Epithelial cell of prostate (primary cell): Measurements from ENCODE around the gene PDE4B.
"Not testable (repeated sequence)": the region's sequence is repeated elsewhere in the genome, so short reads cannot be mapped to it uniquely, and the experiment has no call there.

ENCODE experiments used
- DNase-seq: peaks from one replicate; pipeline ENCODE4 v3.0.0-alpha.2; 2011; ENCODE audit warnings: low read depth, low spot score
- H3K27ac ChIP-seq: fragments of 450-650 bp; 2 replicates; pipeline ENCODE4 v1.5.1; 2017; ENCODE audit warnings: mild to moderate bottlenecking

PDE4B gene

DNA sequence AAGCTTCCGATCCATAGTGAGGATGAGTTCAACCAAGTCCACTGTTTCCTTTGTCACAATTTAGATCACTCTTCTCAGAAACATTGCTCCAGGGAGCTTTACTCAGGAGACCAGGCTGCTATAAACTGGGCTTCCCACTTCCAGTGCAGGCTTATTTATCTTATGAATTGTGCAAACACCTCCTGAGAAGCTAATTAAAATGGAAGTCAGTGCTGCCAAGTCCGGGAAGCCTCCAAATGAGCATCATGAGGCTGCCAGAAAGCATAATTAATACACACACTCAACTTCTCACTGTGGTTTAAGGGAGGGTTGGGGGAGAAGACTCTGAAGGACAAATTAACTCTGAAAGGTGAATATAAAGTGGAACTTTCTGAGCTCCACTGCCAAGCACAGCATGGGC, 596.2 kb downstream of the PDE4B start:
- no peak overlapping the region for H3K27ac ChIP-seq
- DNase-seq, result no peak

- H3K27ac ChIP-seq, result no peak overlapping the region
Observed at GRCh38 chr1:66393586-66394287, 601.0 kb downstream of the PDE4B start.

GRCh38 chr1:66394603-66395002, 601.9 kb downstream of the PDE4B start:
- no peak for DNase-seq
- H3K27ac ChIP-seq, result no peak overlapping the region

More at GRCh38 chr1:66393586-66394287, 601.0 kb downstream of the PDE4B start:
- no peak for DNase-seq

DNA sequence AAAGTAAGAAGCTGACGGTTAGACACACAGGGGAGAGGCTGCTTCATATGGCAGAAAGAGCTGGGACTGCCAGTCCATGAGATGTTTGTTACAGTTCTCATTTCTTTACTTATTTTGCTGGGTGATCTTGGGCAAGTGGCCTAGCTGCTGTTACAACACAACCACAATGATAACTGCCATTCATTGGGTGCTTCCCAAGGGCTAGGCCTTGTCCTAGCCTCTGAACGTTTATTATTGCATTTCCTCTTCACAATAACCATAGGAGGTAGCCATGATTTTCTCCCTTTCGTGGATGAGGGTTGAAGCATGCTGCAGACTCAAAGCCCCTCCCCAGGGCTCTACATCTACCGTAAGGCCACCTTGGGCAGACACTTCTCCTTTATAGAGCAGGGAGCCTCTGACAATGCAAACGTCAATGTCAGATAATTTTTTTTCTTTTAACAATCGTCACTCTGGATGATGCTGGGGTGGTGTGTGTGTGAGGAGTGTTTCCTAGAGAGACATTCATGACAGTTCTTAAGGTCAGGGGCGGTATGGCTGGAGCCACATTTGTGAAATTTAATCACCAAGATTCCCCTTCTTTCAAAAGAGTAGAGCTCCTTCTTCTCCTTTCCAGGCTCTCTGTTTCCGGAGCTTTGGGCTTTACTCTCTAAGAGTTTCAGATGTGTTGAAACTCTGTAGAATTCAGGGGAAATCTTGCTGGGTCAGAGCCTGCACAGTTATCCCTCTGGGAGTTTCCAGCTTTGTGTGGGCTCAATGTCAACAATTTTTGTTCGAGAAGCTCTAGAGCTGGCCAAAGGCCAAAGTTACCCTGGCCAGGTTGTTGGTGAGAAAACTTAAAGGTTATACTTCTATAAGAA, 602.7 kb downstream of the PDE4B start:
- H3K27ac ChIP-seq, result no peak overlapping the region
- DNase-seq, result no peak

GRCh38 chr1:66396212-66396890, 603.7 kb downstream of the PDE4B start:
- no peak for DNase-seq
- no peak overlapping the region for H3K27ac ChIP-seq

DNA sequence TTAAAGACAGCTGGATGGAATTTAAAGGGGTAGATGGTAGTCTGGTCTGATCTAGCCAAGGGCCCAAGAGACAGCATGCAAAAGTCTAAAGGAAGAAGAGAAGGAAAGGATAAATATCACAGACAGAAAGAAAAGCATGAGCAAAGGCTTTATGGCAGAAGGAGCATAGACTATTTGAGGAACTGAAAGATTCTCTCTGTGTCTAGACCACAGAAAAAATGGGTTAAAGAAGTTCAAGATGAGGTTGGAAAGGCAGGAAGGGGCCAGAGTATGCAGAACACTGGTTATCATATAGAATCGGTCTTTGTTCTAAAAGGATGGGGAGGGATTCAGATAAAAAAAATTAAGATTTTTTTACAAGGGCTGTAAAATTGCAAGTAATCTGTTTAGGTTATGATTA, 604.5 kb downstream of the PDE4B start:
- H3K27ac ChIP-seq, result no peak overlapping the region
- DNase-seq, result no peak

- no peak overlapping the region for H3K27ac ChIP-seq
- DNase-seq, result no peak
Observed at GRCh38 chr1:66399888-66400529, 607.3 kb downstream of the PDE4B start.

GRCh38 chr1:66400660-66401059, 608.0 kb downstream of the PDE4B start:
- DNase-seq, result no peak
- H3K27ac ChIP-seq, result no peak overlapping the region

DNA sequence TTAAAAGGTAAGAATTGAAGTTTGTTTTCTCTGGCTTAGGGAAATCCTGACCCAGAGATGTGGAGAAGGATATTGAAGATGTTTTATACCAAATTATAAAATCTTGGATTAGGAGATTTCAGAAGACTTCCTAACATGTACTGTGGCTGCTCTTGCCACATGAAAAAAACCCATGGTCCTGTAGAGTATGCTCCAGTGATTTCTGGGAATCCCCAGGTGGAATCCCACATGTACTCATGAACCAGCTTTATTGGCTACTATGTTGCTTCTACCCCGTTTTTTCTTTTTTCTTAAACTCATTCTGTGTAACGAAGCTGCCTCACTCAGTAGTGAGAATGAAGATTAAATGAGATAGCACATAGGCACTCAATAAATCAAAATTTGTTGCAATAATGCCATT, 608.5 kb downstream of the PDE4B start:
- DNase-seq, result no peak

GRCh38 chr1:66402194-66402593, 609.5 kb downstream of the PDE4B start:
- DNase-seq, result no peak
- H3K27ac ChIP-seq, result no peak overlapping the region

More for the DNA sequence above, 608.5 kb downstream of the PDE4B start:
- no peak overlapping the region for H3K27ac ChIP-seq

GRCh38 chr1:66403007-66403731, 610.5 kb downstream of the PDE4B start:
- no peak overlapping the region for H3K27ac ChIP-seq
- DNase-seq, result no peak

DNA sequence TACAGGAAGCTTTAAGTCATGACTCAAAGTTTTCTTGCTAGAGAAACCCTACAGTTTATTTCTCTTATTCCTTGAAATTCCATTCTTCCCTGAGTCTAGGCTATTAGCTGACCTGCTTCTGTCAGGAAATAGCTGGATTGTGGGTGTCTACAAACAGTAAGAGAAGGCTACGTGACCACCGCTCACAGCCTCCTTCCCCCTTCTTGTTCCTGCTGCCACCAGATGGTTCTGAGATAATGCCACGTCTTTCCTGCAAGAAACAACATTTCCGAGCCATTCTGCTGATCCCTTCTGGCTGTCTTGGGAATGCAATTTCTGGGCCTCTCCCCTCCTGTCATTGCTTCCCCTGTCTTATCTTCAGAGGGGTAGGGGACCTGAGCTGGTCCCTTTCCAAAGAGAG, 612.4 kb downstream of the PDE4B start:
- no peak for DNase-seq
- H3K27ac ChIP-seq, result no peak overlapping the region

DNA sequence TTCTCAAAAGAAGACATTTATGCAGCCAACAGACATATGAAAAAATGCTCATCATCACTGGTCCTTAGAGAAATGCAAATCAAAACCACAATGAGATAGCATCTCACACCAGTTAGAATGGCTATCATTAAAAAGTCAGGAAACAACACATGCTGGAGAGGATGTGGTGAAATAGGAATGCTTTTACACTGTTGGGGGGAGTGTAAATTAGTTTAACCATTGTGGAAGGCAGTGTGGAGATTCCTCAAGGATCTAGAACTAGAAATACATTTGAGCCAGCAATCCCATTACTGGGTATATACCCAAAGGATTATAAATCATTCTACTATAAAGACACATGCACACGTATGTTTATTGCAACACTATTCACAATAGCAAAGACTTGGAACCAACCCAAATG, 618.8 kb downstream of the PDE4B start:
- not testable (repeated sequence) for H3K27ac ChIP-seq, DNase-seq

- H3K27ac ChIP-seq, result no peak overlapping the region
- no peak for DNase-seq
Observed at GRCh38 chr1:66412704-66413103, 620.0 kb downstream of the PDE4B start.

GRCh38 chr1:66413136-66413837, 620.6 kb downstream of the PDE4B start:
- H3K27ac ChIP-seq, result no peak overlapping the region
- DNase-seq, result no peak

DNA sequence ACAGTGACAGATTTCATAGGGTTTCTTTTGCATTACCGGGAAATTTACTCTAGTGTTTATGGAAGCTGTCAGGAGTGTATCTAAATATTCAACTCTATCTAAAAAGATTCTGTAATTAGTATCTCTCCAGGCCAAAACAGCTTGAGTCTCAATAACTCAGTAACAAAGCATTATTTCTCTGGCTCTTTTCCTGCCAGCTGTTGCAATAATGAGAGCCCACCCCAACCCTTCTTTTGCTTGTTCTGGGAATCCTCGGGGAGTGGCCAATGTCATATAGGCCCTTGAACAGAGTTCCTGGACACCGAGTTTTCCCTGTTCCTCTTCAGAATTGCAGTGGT, 621.1 kb downstream of the PDE4B start:
- no peak for DNase-seq
- H3K27ac ChIP-seq, result no peak overlapping the region

DNA sequence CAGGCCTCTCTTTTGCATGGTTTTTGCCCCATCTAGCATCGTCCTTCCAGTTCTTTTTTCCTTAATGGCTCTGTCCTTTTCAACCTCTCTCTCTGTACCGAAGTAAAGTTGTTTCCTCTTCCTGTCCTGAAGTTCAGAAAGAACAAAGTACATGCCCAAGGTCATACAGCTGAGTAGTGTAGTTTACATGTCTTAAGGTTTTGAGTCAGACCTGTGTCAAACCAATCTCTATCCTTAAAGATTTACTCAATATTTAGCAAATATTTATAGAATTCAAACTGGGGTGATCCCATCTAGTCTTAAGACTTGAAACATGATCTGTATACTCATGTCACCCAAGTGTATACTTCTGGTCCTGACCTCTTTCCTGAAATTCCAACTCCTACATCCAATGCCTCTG, 622.6 kb downstream of the PDE4B start:
- H3K27ac ChIP-seq, result no peak overlapping the region
- no peak for DNase-seq

DNA sequence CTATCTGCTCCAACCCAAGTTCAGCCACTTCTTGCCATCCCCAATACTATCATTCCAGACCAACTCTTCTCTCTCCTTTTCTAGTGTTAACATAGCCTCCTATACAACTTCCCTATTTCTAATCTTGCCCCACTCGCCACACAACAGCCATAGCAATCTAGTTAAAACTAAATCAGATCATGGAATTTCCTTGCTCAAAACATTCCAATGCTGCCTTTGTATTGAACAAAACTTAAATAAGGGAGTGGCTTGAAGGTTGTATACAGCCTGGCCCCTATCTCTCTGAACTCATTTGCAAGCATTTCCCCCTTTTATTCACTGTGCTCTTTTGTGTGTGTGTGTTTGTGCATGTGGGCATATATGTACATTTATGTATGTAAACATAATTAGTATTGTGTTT, 623.2 kb downstream of the PDE4B start:
- H3K27ac ChIP-seq, result no peak overlapping the region
- no peak for DNase-seq

- no peak overlapping the region for H3K27ac ChIP-seq
Observed at GRCh38 chr1:66416295-66416694, 623.6 kb downstream of the PDE4B start.

More at GRCh38 chr1:66416295-66416694, 623.6 kb downstream of the PDE4B start:
- DNase-seq, result no peak
